ENCODE data around the gene CCDC9B. TPM values are rescaled to one million over a fixed set of nuclear protein-coding genes. Genes with fewer than 3 reads are reported as not detected.

The CCDC9B gene
- total and polyA plus RNA-seq, 9 donors, result 1.8 to 22.2 (median 7.3) TPM

DNA sequence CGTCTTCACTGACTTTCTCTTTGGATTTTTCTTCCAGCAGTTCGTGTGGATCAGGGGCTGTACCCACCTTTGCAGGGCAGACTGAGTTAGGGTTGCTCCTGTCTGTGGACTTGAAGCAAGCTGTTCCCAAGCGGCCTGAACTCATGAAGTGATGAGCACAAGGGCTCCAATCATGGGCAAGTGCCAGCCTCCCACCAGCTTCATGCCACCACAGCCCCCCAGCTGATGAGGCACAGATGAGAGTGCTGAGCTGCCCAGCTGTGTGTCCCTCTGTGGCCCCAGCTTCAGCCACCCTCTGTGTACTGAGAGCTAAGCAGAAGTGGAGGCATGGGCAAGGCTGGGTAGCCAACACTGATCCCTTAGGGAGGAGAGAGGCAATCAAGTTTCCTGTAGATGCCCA is 29.7 kb downstream of the CCDC9B start:
- TF ChIP-seq EP300 (IDR thresholded peaks at IDR 0.05) (no peak), POLR2A (IDR thresholded peaks at IDR 0.05) (no peak), CTCF (IDR thresholded peaks at IDR 0.05) (no peak)
- 45 to 58% (median 51%) methylated on average over 3 of the region's 3 CpGs for WGBS, 3 donors
- Histone ChIP-seq H3K4me1 (ENCODE audit: insufficient read depth) (no peaks in the 10 kb centered on the region), H3K36me3 (no peaks in the 10 kb centered on the region), H3K4me3 (no peak overlapping the region), H3K27ac (no peak overlapping the region), H3K27me3 (no peaks in the 10 kb centered on the region), H3K9me3 (no peaks in the 10 kb centered on the region)
- DNase-seq, result no peak
- intact Hi-C loops (cut with DNase I), result no loop called here

GRCh38 chr15:40310001-40310959 is 30.5 kb downstream of the CCDC9B start:
- 14 to 29% (median 18%) methylated on average over 4 of the region's 4 CpGs for WGBS, 3 donors
- no peaks in the 10 kb centered on the region for H3K36me3 ChIP-seq
- no peak overlapping the region for H3K4me3 ChIP-seq
- no peak overlapping the region for H3K27ac ChIP-seq
- H3K9me3 ChIP-seq, result no peaks in the 10 kb centered on the region
- H3K4me1 ChIP-seq (ENCODE audit: insufficient read depth), result no peaks in the 10 kb centered on the region
- DNase-seq, result no peak
- TF ChIP-seq CTCF (IDR thresholded peaks at IDR 0.05) (peak in 1 of 3 donors; percentile 13), EP300 (IDR thresholded peaks at IDR 0.05) (no peak), POLR2A (IDR thresholded peaks at IDR 0.05) (no peak)
- H3K27me3 ChIP-seq, result no peaks in the 10 kb centered on the region
- intact Hi-C loops (cut with DNase I), result no loop called here

- Histone ChIP-seq H3K36me3 (no peaks in the 10 kb centered on the region), H3K9me3 (no peaks in the 10 kb centered on the region), H3K4me1 (ENCODE audit: insufficient read depth) (no peaks in the 10 kb centered on the region), H3K4me3 (no peak overlapping the region), H3K27ac (no peak overlapping the region), H3K27me3 (no peaks in the 10 kb centered on the region)
- WGBS, 3 donors, result 77 to 82% (median 81%) methylated on average over 8 of the region's 8 CpGs
- TF ChIP-seq EP300 (IDR thresholded peaks at IDR 0.05) (no peak), POLR2A (IDR thresholded peaks at IDR 0.05) (no peak), CTCF (IDR thresholded peaks at IDR 0.05) (no peak)
- no peak for DNase-seq
- intact Hi-C loops (cut with DNase I), result no loop called here
Observed at GRCh38 chr15:40309344-40309862, 31.3 kb downstream of the CCDC9B start.

DNA sequence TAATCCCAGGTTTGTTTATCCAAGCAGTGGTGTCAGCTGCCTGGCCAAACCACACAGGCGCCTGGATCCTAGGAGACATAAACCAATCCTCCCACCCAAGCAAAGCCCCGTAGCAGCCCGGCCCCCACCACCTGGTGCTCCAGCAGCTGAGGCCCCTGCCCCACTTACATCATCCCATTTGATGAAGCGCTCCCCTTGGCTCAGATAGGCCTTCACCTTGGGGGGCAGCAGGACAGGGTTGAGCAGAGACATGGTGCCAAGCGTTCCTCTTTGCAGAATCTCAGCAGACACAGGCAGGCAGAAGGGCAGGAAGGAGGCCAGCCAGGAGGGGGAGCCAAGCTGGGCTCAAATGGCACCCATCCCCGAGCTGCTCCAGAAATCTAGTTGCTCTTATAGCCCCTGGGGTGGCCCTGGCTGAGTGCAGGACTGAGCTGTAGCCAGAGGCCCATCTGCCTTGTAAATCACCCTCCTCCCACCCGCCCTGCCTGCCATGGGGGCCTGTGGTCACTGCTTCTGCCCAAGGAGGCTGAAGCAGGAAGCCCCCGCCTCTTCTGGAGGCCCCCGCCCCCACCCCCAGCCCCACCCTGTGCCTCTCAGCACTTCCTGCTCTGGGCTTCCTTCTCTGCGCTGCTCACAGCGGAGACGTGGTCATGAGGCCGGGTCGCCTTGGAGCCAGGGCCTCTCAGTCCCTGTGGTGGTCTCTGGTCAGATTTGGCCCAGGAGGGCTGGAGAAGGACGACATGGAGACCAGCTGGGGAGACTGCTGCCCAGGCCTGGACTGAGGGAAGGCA is 33.1 kb downstream of the CCDC9B start, which contains the start of gene PLCB2:
Gene PLCB2 (minus strand): TSS at position 515 of the 791 bp plus-strand sequence. CDS start 263 bp downstream, at position 252.
- H3K36me3 ChIP-seq, result no peaks in the 10 kb centered on the region
- no peak within 1 kb of the TSS for H3K27ac ChIP-seq
- no peaks in the 10 kb centered on the region for H3K27me3 ChIP-seq
- H3K9me3 ChIP-seq, result no peaks in the 10 kb centered on the region
- DNase-seq, result no peak
- 52 to 67% (median 53%) methylated on average over 14 to 15 of the region's 15 CpGs for WGBS, 3 donors
- H3K4me3 ChIP-seq, result no peak within 1 kb of the TSS
- TF ChIP-seq POLR2A (IDR thresholded peaks at IDR 0.05) (no peak), EP300 (IDR thresholded peaks at IDR 0.05) (no peak), CTCF (IDR thresholded peaks at IDR 0.05) (no peak)
- intact Hi-C loops (cut with DNase I), result no loop called here
- H3K4me1 ChIP-seq (ENCODE audit: insufficient read depth), result no peaks in the 10 kb centered on the region
